ENCODE measurements around the gene TFE3. TPM values are rescaled to one million over a fixed set of nuclear protein-coding genes. Genes with fewer than 3 reads are reported as not detected.
A peak's percentile ranks its signal among the peaks of the same experiment; 100 is the strongest.

TFE3 gene
- total and polyA plus RNA-seq, 2 experiments from 2014 or later, result 32.1 to 55.0 TPM

DNA sequence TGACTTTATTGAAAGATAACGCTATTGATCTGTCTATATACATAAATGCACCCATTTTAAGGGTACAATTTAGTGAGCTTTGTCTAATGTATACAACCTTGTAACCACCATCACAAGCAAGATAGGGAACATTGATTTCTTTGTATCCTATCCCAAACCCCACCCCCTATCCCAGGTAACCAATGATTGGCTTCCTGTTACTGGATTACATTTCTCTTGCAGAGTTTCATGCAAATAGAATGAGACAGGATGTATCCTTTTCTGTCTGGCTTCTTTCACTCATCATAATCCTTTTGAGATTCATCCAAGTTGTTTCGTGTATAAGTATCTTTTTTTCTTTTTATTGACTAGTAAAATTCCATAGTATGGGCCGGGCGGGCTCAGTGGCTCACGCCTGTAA lies 39.5 kb downstream of the TFE3 start:
- H3K4me3 ChIP-seq, result no peak overlapping the region
- no peak for DNase-seq (ENCODE audit: low read depth in 1 of 2, low spot score in 1 of 2)
- H3K27me3 ChIP-seq, result no peaks in the 10 kb centered on the region
- H3K27ac ChIP-seq, result no peak overlapping the region
- TF ChIP-seq, protein P1, sequence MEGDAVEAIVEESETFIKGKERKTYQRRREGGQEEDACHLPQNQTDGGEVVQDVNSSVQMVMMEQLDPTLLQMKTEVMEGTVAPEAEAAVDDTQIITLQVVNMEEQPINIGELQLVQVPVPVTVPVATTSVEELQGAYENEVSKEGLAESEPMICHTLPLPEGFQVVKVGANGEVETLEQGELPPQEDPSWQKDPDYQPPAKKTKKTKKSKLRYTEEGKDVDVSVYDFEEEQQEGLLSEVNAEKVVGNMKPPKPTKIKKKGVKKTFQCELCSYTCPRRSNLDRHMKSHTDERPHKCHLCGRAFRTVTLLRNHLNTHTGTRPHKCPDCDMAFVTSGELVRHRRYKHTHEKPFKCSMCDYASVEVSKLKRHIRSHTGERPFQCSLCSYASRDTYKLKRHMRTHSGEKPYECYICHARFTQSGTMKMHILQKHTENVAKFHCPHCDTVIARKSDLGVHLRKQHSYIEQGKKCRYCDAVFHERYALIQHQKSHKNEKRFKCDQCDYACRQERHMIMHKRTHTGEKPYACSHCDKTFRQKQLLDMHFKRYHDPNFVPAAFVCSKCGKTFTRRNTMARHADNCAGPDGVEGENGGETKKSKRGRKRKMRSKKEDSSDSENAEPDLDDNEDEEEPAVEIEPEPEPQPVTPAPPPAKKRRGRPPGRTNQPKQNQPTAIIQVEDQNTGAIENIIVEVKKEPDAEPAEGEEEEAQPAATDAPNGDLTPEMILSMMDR (IDR thresholded peaks at IDR 0.05; ENCODE audit: low read depth, low read length), result no peak
- no peaks in the 10 kb centered on the region for H3K36me3 ChIP-seq
- H3K9me3 ChIP-seq (ENCODE audit: low read depth), result no peaks in the 10 kb centered on the region
- H3K4me1 ChIP-seq (ENCODE audit: low read depth), result no peaks in the 10 kb centered on the region

DNA sequence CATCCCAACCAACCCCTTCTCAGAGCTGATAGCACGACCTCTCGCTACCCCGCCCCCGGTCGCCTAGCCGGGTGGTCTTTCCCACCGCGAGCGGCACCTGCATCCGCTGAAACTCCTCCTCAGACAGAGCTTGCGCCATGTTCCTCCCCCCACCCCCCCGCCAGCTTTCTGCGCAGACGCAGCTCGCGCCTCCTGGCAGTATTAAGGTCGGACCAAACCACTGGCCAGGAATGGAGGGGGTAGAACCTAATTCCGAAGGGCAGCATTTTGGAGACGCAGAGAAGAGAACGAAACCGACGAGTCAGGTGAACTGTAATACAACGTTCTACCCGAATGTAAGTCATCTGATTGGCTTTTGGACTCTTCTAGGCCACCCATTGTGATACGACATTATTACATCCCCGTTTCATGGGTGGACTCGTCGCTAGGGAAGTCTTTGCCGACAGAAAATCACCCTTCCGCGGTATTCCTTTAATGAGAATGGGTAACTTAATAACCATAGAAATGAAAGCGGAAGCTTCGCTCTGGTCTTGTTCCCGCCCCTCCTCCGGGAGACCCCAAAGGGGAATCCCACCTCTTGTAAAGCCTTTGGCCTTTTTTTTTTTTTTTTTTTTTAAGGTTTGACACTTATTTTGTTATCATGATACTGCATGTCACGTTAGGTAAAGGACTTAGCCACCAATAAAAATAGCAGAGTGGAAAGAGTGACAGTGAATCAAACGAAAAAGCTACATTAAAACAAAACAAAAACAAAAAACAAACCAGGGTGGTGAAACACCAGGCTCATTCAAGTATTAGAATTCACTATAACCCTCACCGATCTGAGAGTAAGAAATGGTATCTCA lies 40.8 kb downstream of the TFE3 start, which contains the start of gene GRIPAP1:
GRIPAP1 (minus strand) TSS at position 174 of the 845 bp plus-strand sequence; CDS start at position 139, 35 bp downstream.
- TF ChIP-seq, protein P1 (IDR thresholded peaks at IDR 0.05; ENCODE audit: low read depth, low read length), result no peak
- Histone ChIP-seq H3K4me1 (ENCODE audit: low read depth) (no peaks in the 10 kb centered on the region), H3K4me3 (peak within 1 kb of the TSS; percentile 72), H3K9me3 (ENCODE audit: low read depth) (no peaks in the 10 kb centered on the region), H3K27me3 (no peaks in the 10 kb centered on the region), H3K36me3 (no peaks in the 10 kb centered on the region), H3K27ac (peak within 1 kb of the TSS; percentile 97)
- peak; percentile 87 to 91 for DNase-seq (ENCODE audit: low read depth in 1 of 2, low spot score in 1 of 2)

DNA sequence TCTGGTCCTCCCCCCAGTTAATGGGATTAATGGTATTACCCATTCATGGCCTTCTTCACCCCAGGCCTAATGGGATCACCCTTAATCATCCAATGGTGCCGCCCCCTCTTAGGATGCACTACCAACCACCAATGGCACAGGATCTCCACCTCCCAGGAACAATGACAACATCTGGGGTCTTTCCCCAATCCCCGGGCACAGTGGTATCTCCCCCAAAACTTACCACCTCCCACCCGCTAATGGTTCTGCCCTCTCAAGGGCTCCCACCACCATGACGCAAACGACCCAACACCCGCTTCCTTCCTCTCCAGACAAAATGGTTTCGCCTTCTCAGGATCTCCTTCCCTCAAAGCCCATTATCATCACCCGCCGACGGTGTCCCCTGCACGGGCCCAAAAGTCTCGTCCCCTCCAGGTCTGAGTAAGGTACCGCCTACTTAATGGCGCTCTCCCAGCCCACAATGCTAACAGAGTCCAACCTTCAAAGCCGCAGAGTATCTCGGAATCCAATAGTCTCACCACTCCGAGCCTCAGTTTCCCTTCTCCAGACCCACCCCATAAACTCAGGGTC lies 41.6 kb downstream of the TFE3 start:
- Histone ChIP-seq H3K27ac (peak overlapping the region; percentile 97), H3K4me3 (peak overlapping the region; percentile 72), H3K36me3 (no peaks in the 10 kb centered on the region), H3K4me1 (ENCODE audit: low read depth) (no peaks in the 10 kb centered on the region), H3K27me3 (no peaks in the 10 kb centered on the region), H3K9me3 (ENCODE audit: low read depth) (no peaks in the 10 kb centered on the region)
- peak; percentile 31 to 44 for DNase-seq (ENCODE audit: low read depth in 1 of 2, low spot score in 1 of 2)
- TF ChIP-seq, protein P1 (IDR thresholded peaks at IDR 0.05; ENCODE audit: low read depth, low read length), result no peak

DNA sequence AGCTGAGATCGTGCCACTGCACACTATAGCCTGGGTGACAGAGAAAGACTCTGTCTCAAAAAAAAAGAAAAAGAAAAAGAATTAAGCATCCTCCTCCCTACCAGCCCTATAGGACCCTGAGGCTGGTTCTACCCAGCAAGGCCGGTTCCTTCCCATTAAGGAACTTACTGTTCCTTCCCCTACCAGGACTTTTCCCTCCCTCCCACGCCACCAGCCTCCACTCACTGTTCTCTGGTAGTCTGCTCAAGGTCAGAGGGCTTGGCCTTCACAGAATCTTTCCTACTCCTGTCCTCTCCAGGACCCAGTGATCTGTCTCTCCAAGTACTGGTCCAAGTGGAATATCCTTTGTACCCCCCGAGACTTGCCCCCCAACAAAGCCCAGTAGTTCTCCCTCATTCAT lies 42.5 kb downstream of the TFE3 start:
- no peaks in the 10 kb centered on the region for H3K9me3 ChIP-seq (ENCODE audit: low read depth)
- no peak for DNase-seq (ENCODE audit: low read depth in 1 of 2, low spot score in 1 of 2)
- H3K27ac ChIP-seq, result no peak overlapping the region
- no peaks in the 10 kb centered on the region for H3K4me1 ChIP-seq (ENCODE audit: low read depth)
- no peaks in the 10 kb centered on the region for H3K36me3 ChIP-seq
- no peak overlapping the region for H3K4me3 ChIP-seq
- TF ChIP-seq, protein P1 (IDR thresholded peaks at IDR 0.05; ENCODE audit: low read depth, low read length), result no peak
- no peaks in the 10 kb centered on the region for H3K27me3 ChIP-seq

DNA sequence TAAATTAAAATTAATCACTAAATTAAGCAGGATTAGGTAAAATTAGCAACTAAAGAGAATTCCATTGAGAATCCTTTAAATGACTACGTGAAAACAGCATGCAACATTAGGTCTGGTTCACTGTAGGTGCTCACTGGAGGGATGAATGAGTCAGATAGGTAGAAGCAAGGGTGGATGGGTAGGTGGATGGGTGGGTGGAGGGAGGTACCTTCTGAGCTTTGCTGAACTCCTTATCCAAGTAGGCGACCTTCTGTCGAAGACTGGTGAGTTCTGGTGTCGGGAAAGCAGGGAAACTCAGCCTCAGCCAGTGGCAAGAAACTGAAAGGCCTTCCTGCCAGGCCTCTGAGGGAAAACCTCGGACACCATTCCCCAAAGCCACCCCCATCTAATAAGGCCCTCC lies 44.1 kb downstream of the TFE3 start:
- no peak overlapping the region for H3K27ac ChIP-seq
- no peaks in the 10 kb centered on the region for H3K4me1 ChIP-seq (ENCODE audit: low read depth)
- TF ChIP-seq, protein P1 (IDR thresholded peaks at IDR 0.05; ENCODE audit: low read depth, low read length), result no peak
- no peak overlapping the region for H3K4me3 ChIP-seq
- no peaks in the 10 kb centered on the region for H3K27me3 ChIP-seq
- DNase-seq (ENCODE audit: low read depth in 1 of 2, low spot score in 1 of 2), result no peak
- H3K9me3 ChIP-seq (ENCODE audit: low read depth), result no peaks in the 10 kb centered on the region
- H3K36me3 ChIP-seq, result no peaks in the 10 kb centered on the region

Measured in cardiac muscle cell (in vitro differentiated cells and primary cell).